GM13976 (cell line): ENCODE results near the gene DNAH6.

Experiments
- DNase-seq: peaks from one replicate; pipeline ENCODE4 v3.0.0; 2012; ENCODE audit warnings: low spot score
- CTCF ChIP-seq: IDR thresholded peaks from 2 replicates; pipeline ENCODE4 v1.5.1; 2012; ENCODE audit warnings: borderline replicate concordance, mild to moderate bottlenecking; ENCODE audit not compliant: insufficient read depth; ENCODE audit errors: extremely low read depth, missing control alignments, control extremely low read depth
- in situ Hi-C: fragments of 300-500 bp; cut with MboI; formaldehyde crosslinking; loops from one replicate; pipeline ENCODE4 v1.12.0; 2022; ENCODE audit warnings: low sequenced_read_pairs, mixed read lengths, inconsistent platforms; ENCODE audit not compliant: unreplicated experiment

The DNAH6 gene

GRCh38 chr2:84786601-84787000 lies 270.3 kb downstream of the DNAH6 start:
- in situ Hi-C loops: no loop called here
- no peak for DNase-seq
- TF ChIP-seq CTCF: no peak

- in situ Hi-C loops: no loop called here
- no peak for TF ChIP-seq CTCF
- no peak for DNase-seq
These were observed 271.7 kb downstream of the DNAH6 start for GRCh38 chr2:84788027-84788426.

GRCh38 chr2:84788498-84788897 lies 272.2 kb downstream of the DNAH6 start:
- no peak for DNase-seq
- TF ChIP-seq CTCF: no peak
- in situ Hi-C loops: no loop called here

GRCh38 chr2:84792856-84793522 lies 276.7 kb downstream of the DNAH6 start:
- no peak for TF ChIP-seq CTCF
- DNase-seq: no peak
- in situ Hi-C loops: no loop called here

- TF ChIP-seq CTCF: no peak
- DNase-seq: no peak
- in situ Hi-C loops: no loop called here
These were observed 277.3 kb downstream of the DNAH6 start for GRCh38 chr2:84793641-84794040.

- no peak for DNase-seq
- in situ Hi-C loops: no loop called here
- no peak for TF ChIP-seq CTCF
These were observed 280.5 kb downstream of the DNAH6 start for GRCh38 chr2:84796798-84797197.

- DNase-seq: no peak
- TF ChIP-seq CTCF: no peak
- in situ Hi-C loops: no loop called here
These were observed 281.0 kb downstream of the DNAH6 start for GRCh38 chr2:84797271-84797670.
